Activated CD8-positive, alpha-beta memory T cell treated with anti-CD3 and anti-CD28 coated beads, Interleukin-2, amount 50 U/mL, for 24 hours (primary cell): ENCODE data around the gene CEACAM16.
A peak's percentile ranks its signal among the peaks of the same experiment; 100 is the strongest.
"Not testable (repeated sequence)": the region's sequence is repeated elsewhere in the genome, so short reads cannot be mapped to it uniquely, and the experiment has no call there.

Source experiments
- DNase-seq: peaks from one replicate; pipeline ENCODE4 v3.0.0-alpha.2; 2020; ENCODE audit errors: extremely low read depth

The CEACAM16 gene

DNA sequence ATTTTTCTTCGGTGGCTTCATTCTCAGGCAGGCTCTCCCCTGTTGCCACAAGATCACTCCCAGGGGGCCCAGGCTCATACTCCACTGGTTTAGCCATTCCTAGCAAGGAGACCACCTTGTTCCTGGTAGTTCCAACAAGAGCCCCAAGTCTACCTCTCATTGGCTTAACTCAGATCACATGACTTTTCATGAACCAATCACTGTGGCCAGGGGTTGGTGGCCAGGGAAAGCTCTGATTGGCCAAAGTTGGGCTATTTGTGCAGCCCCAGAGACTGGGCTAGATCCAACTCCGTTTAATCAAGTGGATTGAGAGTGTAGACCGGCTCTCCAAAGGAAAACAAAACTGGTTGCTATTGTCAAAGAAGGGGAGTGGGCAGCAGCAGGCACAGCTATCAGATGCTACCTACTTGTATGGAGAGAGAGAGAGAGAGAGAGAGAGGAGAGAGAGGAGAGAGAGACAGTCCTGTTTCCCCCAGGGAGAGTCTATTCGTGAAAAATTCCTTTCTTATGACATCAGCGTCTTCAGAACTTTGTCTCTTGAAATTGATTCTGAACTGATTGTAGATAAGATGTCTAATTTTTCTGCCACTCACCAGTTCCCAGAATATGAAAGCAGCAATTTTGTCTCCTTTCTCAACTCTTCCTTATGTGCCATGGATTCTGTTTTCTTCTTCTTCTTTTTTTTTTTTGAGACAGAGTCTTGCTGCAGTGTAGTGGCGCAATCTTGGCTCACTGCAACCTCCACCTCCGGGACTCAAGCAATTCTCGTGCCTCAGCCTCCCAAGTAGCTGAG, 21.7 kb upstream of the CEACAM16 start:
- no peak for DNase-seq

DNA sequence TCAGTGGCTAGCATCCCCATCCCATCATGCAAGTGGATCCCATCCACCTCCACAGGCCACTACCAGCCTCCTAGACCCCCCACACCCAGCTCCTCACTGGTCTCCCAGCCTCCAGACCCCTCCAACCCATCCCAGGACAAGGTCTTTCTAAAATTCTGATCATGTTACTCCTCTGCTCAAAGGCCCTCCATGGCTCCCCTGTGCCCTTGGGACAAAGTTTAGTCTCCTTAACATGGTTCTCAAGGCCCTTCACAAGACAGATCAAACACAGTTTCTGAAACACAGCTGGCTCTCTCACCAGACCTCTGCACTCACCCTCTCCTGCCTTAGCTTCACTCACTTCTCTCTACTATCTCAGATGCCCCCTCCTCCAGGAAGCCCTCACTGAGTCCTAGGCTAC, 18.4 kb upstream of the CEACAM16 start:
- no peak for DNase-seq

DNA sequence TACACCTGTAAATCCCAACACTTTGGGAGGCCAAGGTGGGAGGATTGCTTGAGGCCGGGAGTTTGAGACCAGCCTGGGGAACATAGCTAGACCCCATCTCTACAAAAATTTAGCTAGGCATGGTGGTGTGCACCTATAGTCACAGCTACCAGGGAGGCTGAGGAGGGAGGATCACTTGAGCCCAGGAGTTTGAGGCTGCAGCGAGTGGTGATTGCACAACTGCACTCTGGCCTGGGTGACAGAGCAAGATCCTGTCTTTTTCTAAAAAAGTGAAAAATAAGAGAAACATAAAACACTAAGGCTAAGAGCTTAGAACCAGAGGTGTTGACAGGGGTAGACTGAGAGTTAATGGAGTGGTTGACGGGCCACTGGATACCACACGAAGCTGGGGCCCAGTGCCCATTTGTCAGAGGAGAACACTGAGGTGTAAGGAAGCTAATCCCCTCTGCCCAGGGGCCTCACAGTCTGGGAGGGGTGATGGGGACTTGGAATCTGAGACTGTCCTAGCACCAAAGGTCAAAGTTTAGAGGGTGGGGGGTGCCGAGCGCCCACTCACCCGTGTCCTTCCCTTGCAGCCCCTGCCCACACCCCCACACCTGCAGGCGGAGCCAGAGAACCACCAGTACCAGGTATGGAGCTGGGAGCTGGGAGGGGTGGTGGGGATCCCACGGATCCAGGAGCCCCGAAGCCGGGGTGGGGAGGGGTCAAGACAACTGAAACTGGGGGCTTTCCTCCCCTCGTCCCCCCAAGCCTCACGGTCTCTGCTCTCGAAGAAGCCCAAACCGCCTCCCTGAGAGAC, 16.8 kb upstream of the CEACAM16 start:
- no peak for DNase-seq

DNA sequence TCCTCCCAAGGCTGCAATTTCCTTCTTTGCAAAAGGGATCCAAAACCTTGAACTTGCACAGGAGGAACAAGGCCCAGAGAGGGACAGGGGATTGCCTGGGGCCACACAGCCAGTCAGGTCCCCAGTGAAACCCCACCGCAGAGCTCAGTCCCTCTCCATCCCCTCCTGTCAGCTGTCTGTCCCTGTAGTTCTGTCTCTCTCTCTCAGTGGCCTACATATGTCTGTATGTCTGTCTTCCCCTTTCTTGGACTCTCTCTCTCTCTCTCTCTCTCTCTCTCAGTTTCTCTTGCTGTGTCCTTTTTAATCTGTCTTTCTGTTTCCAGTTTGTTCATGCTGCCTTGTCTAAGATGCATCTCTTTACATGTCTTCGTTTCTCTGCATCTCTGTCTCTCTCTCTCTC, 16.1 kb upstream of the CEACAM16 start:
- no peak for DNase-seq

- no peak for DNase-seq
Measured at GRCh38 chr19:44683434-44684210, 15.3 kb upstream of the CEACAM16 start.

DNA sequence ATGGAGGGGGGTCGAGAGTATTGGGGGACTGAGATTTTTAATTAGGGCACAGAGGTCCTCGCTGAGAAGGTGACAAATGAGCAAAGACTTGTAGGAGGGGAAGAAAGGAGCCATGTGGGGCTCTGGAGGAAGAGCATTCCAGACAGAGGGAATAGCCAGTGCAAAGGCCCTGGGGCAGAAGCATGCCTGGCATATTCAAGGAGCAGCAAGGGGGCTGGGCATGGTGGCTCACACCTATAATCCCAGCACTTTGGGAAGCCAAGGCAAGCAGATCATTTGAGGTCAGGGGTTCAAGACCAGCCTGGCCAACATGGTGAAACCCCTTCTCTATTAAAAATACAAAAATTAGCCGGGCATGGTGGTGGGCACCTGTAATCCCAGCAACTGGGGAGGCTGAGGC, 14.6 kb upstream of the CEACAM16 start:
- not testable (repeated sequence) for DNase-seq

DNA sequence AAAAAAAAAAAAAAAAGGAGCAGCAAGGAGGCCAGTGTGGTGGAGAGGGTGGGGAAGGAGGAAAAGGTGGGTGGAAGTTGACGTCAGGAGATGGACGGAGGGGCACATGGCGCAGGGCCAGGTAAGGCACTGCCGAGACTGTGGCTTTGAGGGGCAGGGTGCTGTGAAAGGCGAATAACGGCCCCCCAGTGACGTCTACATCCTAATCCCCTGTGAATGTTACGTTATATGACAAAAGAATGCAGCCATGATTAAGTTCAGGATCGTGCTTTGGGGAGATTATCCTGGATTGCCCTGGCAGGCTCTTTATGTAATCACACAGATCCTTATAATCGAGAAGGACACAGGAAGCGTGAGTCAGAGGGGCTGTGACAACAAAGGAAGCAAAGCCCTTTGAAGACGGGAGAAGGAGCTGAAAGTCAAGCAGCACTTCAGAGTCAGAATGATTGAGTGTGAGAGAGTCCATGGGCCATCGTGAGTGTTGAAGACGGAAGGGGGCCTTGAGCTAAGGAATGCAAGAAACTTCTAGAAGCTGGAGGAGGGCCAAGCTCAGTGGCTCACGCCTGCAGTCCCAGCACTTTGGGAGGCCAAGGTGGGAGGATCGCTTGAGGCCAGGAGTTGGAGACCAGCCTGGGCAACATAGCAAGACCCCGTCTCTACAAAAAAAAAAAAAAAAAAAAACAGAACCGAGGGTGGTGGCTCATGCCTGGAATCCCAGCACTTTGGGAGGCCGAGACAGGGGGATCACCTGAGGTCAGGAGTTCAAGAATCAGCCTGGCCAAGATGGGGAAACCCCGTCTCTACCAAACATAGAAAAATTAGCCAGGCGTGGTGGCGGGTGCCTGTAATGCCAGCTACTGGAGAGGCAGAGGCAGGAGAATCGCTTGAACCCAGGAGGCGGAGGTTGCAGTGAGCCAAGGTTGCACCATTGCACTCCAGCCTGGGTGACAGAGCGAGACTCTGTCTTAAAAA, 13.8 kb upstream of the CEACAM16 start:
- no peak for DNase-seq

GRCh38 chr19:44685877-44686276, 13.1 kb upstream of the CEACAM16 start:
- no peak for DNase-seq

- DNase-seq, result no peak
Measured at GRCh38 chr19:44686896-44687295, 12.1 kb upstream of the CEACAM16 start.

DNA sequence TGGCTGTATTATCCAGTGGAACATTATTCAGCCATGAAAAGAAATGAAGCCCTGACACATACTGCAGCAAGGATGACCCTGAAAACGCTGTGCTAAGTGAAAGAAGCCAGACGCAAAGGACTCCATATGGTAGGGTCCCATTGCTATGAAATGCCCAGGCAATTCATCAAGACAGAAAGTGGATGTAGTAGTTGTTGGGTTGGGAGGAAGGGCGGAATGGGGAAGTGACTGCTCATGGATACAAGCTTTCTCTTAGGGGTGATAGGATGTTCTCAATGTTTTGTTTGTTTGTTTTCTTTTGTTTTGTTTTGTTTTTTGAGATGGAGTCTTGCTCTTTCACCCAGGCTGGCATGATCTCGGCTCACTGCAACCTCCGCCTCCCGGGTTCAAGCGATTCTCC, 11.1 kb upstream of the CEACAM16 start:
- DNase-seq, result no peak

GRCh38 chr19:44689290-44690130, 9.4 kb upstream of the CEACAM16 start:
- DNase-seq, result peak; percentile 55

GRCh38 chr19:44690131-44690440, 8.9 kb upstream of the CEACAM16 start:
- DNase-seq, result no peak

DNA sequence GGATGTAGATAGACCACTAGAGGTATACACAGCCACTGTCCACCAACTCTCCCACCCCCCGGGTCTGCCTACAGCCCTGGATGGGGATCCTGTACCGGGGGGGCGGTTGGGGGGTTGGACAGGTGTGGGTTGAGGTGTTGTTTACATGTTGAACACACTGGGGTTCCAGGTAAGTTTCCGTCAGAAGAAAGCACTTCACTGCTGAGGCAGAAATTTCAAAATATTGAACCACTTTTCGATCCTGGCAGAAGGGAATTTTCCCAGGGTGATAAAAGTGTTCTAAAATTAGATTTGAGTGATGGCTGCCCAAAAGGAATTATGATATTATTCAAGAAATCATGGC, 6.6 kb upstream of the CEACAM16 start:
- no peak for DNase-seq

GRCh38 chr19:44694184-44694579, 4.8 kb upstream of the CEACAM16 start:
- DNase-seq, result no peak

DNA sequence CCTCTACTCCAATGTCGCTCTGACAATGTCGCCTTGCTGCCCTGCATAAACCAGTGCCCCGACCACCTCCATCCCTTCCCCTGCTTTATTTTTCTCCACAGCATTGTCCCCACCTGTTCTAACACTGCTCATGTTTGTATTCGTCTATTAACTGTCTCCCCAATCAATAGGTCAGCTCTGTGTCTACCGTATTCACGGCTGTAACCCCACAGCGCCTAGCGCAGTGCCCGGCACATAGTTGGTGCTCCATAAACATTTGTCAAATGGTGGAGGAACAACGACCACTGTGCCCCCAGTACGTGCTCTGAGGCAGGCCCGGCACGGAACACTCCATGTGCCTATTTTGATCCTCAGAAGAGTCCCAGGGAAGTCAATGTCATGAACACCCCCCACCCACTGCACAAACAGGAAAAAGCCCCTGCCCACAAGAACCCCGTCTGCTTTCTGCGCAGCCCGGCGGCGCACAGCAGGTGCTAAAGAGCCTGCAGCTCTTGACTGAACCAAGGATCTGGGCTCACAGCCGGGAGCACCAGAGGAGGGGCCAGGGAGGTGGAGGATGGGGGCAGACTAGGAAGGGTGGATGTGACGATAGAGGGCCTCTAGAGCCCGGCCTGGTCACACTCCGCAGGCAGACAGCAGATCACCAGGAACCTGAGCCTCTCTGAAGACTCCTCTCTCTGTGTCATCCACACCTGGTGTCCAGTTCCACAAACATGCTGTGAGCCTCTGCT, 1.8 kb upstream of the CEACAM16 start:
- no peak for DNase-seq

- no peak for DNase-seq
Measured at GRCh38 chr19:44697670-44698034, 1.3 kb upstream of the CEACAM16 start.

DNA sequence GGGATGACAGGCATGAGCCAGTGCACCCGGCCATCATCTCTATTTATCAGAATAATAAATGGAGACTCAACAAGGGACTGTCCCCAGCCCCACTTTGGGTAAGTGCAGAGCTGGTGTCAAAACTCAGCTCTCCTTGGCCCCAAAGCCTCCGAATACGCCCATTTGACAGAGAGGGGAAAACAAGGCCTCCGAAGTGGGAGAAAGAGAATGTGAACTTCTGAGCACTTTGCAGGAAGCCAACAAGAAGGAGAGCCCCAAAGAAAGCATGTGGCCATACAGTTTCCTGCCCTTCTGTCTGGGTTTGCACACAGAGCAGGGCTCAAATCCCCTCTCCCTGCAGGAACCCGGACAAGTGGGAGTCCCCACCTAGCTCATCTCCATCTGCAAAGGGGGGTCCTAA, 1.6 kb downstream of the CEACAM16 start:
- DNase-seq, result no peak

DNA sequence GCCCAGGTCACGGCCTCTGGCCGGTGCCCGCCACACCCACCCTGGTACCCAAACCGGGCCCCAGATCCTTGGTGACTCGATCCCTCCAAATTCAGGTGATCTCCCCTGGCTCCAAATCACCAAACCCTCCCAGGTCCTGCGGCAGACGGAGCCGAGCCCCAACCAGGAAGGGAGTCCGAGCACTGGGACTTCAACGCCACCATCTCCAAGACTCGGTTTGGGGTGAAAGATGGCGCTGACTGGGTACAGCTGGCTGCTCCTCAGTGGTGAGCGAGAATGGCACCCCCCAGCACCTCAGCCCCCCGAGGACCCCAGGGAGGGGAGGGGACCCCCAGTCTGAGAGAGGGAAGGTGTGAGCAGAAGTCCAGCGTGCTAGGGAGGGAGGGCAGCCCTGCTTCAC, 2.3 kb downstream of the CEACAM16 start:
- DNase-seq, result no peak

- no peak for DNase-seq
Measured at GRCh38 chr19:44702551-44703176, 3.7 kb downstream of the CEACAM16 start.
